UCSD-AML1 (cell line): Measurements from ENCODE around the gene SUPT6H.
A peak's percentile ranks its signal among the peaks of the same experiment; 100 is the strongest.

ENCODE experiments used
- DNase-seq: peaks from one replicate; lab custom pipeline; 2025; ENCODE audit not compliant: unreplicated experiment; lab: John Stamatoyannopoulos, UW

SUPT6H gene

DNA sequence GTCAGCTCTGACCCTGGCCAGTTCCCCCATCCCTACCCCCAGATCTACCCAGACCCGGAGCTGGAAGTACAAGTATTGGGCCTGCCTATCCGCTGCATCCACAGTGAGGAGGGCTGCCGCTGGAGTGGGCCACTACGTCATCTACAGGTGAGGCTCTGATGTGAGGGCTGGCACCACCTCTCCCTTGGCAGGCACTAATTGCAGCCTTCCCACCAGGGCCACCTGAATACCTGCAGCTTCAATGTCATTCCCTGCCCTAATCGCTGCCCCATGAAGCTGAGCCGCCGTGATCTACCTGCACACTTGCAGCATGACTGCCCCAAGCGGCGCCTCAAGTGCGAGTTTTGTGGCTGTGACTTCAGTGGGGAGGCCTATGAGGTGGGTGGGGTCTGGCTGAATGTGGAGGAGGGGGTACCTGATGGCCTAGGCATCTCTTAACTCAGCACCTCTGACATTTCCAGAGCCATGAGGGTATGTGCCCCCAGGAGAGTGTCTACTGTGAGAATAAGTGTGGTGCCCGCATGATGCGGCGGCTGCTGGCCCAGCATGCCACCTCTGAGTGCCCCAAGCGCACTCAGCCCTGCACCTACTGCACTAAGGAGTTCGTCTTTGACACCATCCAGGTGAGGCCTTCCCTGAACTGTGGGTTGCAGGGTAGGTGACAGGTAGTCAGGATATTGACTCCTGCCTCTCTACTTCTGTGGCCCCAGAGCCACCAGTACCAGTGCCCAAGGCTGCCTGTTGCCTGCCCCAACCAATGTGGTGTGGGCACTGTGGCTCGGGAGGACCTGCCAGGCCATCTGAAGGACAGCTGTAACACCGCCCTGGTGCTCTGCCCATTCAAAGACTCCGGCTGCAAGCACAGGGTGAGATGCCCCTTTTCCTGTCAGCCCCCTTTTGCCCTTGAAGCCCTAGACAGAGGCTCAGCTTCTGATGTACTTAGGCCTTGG is 86.1 kb downstream of the SUPT6H start:
- DNase-seq, result no peak

DNA sequence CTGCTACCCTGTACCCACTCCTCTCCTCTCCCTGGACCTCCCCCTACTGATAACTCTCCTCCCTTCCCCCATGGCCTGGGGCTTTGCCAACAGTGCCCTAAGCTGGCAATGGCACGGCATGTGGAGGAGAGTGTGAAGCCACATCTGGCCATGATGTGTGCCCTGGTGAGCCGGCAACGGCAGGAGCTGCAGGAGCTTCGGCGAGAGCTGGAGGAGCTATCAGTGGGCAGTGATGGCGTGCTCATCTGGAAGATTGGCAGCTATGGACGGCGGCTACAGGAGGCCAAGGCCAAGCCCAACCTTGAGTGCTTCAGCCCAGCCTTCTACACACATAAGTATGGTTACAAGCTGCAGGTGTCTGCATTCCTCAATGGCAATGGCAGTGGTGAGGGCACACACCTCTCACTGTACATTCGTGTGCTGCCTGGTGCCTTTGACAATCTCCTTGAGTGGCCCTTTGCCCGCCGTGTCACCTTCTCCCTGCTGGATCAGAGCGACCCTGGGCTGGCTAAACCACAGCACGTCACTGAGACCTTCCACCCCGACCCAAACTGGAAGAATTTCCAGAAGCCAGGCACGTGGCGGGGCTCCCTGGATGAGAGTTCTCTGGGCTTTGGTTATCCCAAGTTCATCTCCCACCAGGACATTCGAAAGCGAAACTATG is 87.0 kb downstream of the SUPT6H start:
- no peak for DNase-seq

DNA sequence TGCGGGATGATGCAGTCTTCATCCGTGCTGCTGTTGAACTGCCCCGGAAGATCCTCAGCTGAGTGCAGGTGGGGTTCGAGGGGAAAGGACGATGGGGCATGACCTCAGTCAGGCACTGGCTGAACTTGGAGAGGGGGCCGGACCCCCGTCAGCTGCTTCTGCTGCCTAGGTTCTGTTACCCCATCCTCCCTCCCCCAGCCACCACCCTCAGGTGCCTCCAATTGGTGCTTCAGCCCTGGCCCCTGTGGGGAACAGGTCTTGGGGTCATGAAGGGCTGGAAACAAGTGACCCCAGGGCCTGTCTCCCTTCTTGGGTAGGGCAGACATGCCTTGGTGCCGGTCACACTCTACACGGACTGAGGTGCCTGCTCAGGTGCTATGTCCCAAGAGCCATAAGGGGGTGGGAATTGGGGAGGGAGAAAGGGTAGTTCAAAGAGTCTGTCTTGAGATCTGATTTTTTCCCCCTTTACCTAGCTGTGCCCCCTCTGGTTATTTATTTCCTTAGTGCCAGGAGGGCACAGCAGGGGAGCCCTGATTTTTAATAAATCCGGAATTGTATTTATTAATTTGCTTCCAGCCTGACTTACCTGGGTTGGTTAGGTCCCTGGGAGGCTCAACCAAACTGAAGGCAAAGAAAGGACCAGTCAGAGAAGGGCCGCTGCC is 87.6 kb downstream of the SUPT6H start:
- no peak for DNase-seq

DNA sequence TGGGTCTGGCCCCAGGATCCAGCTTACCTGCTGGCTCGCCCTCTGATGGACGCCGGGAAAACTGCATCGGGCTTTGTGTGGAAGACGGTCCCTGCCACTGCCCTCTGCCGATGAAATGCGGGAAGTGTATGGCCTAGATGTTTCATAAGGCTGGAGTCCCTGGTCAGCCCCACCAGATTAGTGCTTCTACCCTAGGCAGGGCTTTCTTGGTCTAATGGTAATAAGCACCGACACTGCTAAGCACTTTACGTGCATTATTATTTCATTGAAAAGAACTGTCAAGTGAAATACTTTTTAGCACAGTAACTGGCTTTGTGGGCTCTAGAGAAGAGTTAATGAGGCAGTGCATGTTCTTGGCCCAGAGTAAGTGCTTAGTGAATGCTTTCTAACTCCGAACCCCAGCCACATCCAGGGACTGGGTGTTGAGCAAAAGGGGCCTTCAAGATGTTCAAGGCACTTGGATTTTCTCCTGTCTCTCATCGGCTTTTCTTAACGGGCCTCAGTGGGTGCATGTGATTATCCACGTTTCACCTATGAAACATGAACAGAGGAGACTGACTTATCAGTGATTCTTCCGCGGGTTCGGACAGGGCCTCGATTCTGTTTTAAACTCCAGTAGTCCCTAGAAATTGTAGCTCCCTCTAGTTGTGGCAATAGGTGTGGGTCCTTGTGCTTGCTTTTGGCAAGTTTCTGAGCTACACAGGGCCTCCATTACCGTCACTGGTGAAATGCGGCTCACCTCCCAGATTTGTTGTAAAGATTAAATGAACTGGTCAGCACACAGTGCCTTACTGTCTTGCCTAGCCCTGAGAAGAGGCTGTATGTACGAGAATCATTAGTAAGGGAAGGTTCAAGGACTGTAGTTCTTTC is 88.4 kb downstream of the SUPT6H start:
- DNase-seq, result peak; percentile 85

DNA sequence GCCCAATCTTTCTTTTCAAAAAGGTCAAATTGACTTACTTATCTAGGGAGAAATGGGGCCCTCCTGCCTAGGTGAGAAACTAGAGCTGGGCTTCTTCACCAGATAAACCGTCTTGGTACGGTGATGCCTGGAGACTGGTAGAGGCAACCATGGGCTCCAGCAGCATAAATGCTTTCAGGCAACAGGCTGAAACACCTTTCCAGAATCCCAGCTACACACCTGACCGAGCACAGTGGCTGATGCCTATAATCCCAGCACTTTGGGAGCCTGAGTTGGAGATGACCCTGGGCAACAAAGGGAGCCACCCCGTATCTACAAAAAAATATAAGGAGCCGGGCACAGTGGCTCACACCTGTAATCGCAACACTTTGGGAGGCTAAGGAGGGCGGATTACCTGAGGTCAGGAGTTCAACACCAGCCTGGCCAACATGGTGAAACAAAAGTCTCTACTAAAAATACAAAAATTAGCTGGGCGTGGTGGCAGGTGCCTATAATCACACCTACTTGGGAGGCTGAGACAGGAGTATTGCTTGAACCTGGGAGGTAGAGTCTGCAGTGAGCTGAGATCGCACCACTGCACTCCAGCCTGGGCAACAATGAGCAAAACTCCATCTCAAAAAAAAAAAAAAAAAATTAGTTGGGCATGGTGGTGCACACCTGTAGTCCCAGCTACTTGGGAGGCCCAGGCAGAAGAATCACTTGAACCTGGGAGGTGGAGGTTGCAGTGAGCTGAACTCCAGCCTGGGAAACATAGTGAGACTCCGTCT is 89.8 kb downstream of the SUPT6H start:
- DNase-seq, result no peak
